ENCODE results near the gene SNTA1. TPM values are rescaled to one million over a fixed set of nuclear protein-coding genes. Genes with fewer than 3 reads are reported as not detected.
A peak's percentile ranks its signal among the peaks of the same experiment; 100 is the strongest.

SNTA1 gene
- polyA plus RNA-seq, 1 of the 3 experiments (the other 2 are of a cell fraction) = 11.2 TPM

DNA sequence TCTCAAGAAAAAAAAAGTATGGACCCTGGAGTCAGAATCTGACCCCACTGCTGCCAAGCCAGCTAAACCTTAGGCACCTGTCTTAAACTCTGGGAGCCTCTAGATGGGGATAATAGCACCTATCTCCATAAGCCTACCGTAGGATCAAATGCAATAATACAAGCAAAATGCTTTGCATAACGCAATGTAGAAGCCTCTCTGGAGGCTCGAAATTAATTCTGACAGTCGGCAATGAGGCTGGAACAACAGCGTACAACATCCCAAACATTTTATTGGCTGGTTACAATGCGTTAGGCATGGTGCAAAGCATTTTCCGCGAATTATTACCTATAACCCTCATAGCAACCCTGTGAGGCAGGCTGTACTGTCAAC is 42.8 kb downstream of the SNTA1 start:
- POLR2A ChIA-PET = interaction anchor here (0.7 to 1.3 kb wide), 5 partner anchors 43 to 263 kb away, joined by 3 to 8 read pairs (median 3); partner anchors contain the start of gene SNTA1
- peaks cover 49% of the 10 kb centered on the region for H3K79me2 ChIP-seq (ENCODE audit: insufficient read depth)

DNA sequence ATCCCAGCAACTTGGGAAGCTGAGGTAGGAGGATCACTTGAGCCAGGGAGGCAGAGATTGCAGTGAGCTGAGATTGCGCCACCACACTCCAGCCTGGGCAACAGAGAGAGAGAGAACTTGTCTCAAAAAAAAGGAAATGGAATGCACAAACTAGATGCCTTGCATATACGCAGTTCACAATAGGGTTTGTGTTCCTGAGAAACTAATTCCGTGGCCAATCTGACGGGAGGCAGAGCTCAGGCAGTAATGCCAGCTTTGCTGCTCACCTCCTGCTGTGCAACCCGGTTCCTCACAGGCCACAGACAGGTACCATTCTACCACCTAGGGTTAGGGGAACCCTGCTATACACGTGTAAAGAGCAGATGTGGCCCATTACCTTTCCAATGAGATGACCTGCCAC is 43.6 kb downstream of the SNTA1 start:
- no peak for TF ChIP-seq RXRA (IDR thresholded peaks at IDR 0.05; ENCODE audit: borderline replicate concordance, low read depth)
- no peak for TF ChIP-seq POLR2AphosphoS5 (IDR thresholded peaks at IDR 0.05; ENCODE audit: low read depth, low read length)
- TF ChIP-seq, protein P1, sequence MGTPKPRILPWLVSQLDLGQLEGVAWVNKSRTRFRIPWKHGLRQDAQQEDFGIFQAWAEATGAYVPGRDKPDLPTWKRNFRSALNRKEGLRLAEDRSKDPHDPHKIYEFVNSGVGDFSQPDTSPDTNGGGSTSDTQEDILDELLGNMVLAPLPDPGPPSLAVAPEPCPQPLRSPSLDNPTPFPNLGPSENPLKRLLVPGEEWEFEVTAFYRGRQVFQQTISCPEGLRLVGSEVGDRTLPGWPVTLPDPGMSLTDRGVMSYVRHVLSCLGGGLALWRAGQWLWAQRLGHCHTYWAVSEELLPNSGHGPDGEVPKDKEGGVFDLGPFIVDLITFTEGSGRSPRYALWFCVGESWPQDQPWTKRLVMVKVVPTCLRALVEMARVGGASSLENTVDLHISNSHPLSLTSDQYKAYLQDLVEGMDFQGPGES (IDR thresholded peaks at IDR 0.05; ENCODE audit: low read depth, low read length) = no peak
- TF ChIP-seq, protein P2, sequence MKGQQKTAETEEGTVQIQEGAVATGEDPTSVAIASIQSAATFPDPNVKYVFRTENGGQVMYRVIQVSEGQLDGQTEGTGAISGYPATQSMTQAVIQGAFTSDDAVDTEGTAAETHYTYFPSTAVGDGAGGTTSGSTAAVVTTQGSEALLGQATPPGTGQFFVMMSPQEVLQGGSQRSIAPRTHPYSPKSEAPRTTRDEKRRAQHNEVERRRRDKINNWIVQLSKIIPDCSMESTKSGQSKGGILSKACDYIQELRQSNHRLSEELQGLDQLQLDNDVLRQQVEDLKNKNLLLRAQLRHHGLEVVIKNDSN (IDR thresholded peaks at IDR 0.05; ENCODE audit: borderline replicate concordance, low read depth) = no peak
- no peak for TF ChIP-seq CHD2 (IDR thresholded peaks at IDR 0.05; ENCODE audit: low read length, partially characterized antibody)
- TF ChIP-seq, protein P3, sequence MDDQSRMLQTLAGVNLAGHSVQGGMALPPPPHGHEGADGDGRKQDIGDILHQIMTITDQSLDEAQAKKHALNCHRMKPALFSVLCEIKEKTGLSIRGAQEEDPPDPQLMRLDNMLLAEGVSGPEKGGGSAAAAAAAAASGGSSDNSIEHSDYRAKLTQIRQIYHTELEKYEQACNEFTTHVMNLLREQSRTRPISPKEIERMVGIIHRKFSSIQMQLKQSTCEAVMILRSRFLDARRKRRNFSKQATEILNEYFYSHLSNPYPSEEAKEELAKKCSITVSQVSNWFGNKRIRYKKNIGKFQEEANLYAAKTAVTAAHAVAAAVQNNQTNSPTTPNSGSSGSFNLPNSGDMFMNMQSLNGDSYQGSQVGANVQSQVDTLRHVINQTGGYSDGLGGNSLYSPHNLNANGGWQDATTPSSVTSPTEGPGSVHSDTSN (IDR thresholded peaks at IDR 0.05) = no peak
- no peak for TF ChIP-seq FOXJ3 (CRISPR knock-in tag; IDR thresholded peaks at IDR 0.05)
- no peak for TF ChIP-seq RAD21 (IDR thresholded peaks at IDR 0.05; ENCODE audit: low read length)
- no peak for TF ChIP-seq FOXM1 (IDR thresholded peaks at IDR 0.05; ENCODE audit: low read depth)
- no peak for TF ChIP-seq RCOR1 (IDR thresholded peaks at IDR 0.05; ENCODE audit: low read length)
- no peak for TF ChIP-seq RFX5 (IDR thresholded peaks at IDR 0.05; ENCODE audit: low read length)
- TF ChIP-seq, protein P4, sequence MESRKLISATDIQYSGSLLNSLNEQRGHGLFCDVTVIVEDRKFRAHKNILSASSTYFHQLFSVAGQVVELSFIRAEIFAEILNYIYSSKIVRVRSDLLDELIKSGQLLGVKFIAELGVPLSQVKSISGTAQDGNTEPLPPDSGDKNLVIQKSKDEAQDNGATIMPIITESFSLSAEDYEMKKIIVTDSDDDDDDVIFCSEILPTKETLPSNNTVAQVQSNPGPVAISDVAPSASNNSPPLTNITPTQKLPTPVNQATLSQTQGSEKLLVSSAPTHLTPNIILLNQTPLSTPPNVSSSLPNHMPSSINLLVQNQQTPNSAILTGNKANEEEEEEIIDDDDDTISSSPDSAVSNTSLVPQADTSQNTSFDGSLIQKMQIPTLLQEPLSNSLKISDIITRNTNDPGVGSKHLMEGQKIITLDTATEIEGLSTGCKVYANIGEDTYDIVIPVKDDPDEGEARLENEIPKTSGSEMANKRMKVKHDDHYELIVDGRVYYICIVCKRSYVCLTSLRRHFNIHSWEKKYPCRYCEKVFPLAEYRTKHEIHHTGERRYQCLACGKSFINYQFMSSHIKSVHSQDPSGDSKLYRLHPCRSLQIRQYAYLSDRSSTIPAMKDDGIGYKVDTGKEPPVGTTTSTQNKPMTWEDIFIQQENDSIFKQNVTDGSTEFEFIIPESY (IDR thresholded peaks at IDR 0.05; ENCODE audit: borderline replicate concordance, low read depth) = no peak
- no peaks in the 10 kb centered on the region for H4K20me1 ChIP-seq (ENCODE audit: insufficient read depth)
- no peak for DNase-seq
- POLR2A ChIA-PET = interaction anchor here (0.6 to 1.2 kb wide), 2 partner anchors 44 to 632 kb away, joined by 3 to 4 read pairs; partner anchors contain the start of gene SNTA1
- H3K4me1 ChIP-seq (ENCODE audit: control insufficient read depth in 1 of 2, insufficient read depth in 2 of 2, low read depth in 1 of 2, low read length in 1 of 2) = peaks cover 7 to 15% of the 10 kb centered on the region in 2 experiments; a peak in 2 of 4 replicates
- peak overlapping the region; percentile 96 for H3K4me2 ChIP-seq
- H3K79me2 ChIP-seq (ENCODE audit: insufficient read depth) = peaks cover 51% of the 10 kb centered on the region
- no peaks in the 10 kb centered on the region for H3K9me3 ChIP-seq
- H2AFZ ChIP-seq (ENCODE audit: low read depth) = no peak overlapping the region
- WGBS (ENCODE audit: low lambda C conversion rate) = 68% methylated on average over 5 of the region's 6 CpGs
- CTCF ChIA-PET = interaction anchor here (0.8 to 1.3 kb wide), 4 partner anchors 12 to 43 kb away, joined by 3 read pairs; no protein-coding TSS in a partner anchor
- no peaks in the 10 kb centered on the region for H3K27me3 ChIP-seq (ENCODE audit: insufficient read depth)
- no peaks in the 10 kb centered on the region for H3F3A ChIP-seq (replicated peaks; ENCODE audit: insufficient read depth)
- no peaks in the 10 kb centered on the region for H3K9me2 ChIP-seq
- no peak overlapping the region for H3K27ac ChIP-seq (ENCODE audit: low read depth in 2 of 2, low read length in 1 of 2)
- H3K36me3 ChIP-seq (replicated peaks in 1 of 2; ENCODE audit: control insufficient read depth in 1 of 2, insufficient read depth in 2 of 2, low read length in 1 of 2) = peaks cover 0 to 8% of the 10 kb centered on the region in 2 experiments
- H3K9ac ChIP-seq = peak overlapping the region; percentile 82; the same call in 1 of the 2 replicates
- peak overlapping the region; percentile 79 to 92; a peak in 3 of 4 replicates for H3K4me3 ChIP-seq (ENCODE audit: low read depth in 2 of 2, low read length in 1 of 2)

More for the DNA sequence above, 42.8 kb downstream of the SNTA1 start:
- no peaks in the 10 kb centered on the region for H4K20me1 ChIP-seq (ENCODE audit: insufficient read depth)
- peaks cover 7 to 15% of the 10 kb centered on the region in 2 experiments; a peak in 2 of 4 replicates for H3K4me1 ChIP-seq (ENCODE audit: control insufficient read depth in 1 of 2, insufficient read depth in 2 of 2, low read depth in 1 of 2, low read length in 1 of 2)
- peak overlapping the region; percentile 96 for H3K4me2 ChIP-seq
- no peaks in the 10 kb centered on the region for H3K9me2 ChIP-seq
- H3K27me3 ChIP-seq (ENCODE audit: insufficient read depth) = no peaks in the 10 kb centered on the region
- peak overlapping the region; percentile 82 for H3K9ac ChIP-seq
- TF ChIP-seq, protein P1 (IDR thresholded peaks at IDR 0.05; ENCODE audit: low read depth, low read length) = no peak
- TF ChIP-seq POLR2AphosphoS5 (IDR thresholded peaks at IDR 0.05; ENCODE audit: low read depth, low read length) (no peak), RAD21 (IDR thresholded peaks at IDR 0.05; ENCODE audit: low read length) (peak; percentile 53), CHD2 (IDR thresholded peaks at IDR 0.05; ENCODE audit: low read length, partially characterized antibody) (no peak)
- CTCF ChIA-PET = interaction anchor here (0.7 to 2.3 kb wide), 9 partner anchors 9 to 267 kb away, joined by 3 to 11 read pairs (median 3); no protein-coding TSS in a partner anchor
- peak; percentile 53 for DNase-seq
- no peaks in the 10 kb centered on the region for H3K9me3 ChIP-seq
- H3K36me3 ChIP-seq (replicated peaks in 1 of 2; ENCODE audit: control insufficient read depth in 1 of 2, insufficient read depth in 2 of 2, low read length in 1 of 2) = peaks cover 0 to 7% of the 10 kb centered on the region in 2 experiments
- peak overlapping the region; percentile 90; the same call in 1 of the 2 replicates for H2AFZ ChIP-seq (ENCODE audit: low read depth)
- WGBS (ENCODE audit: low lambda C conversion rate) = 0% methylated on average over 8 of the region's 8 CpGs
- peak overlapping the region in 1 of 2 experiments; percentile 44; a peak in 2 of 4 replicates for H3K27ac ChIP-seq (ENCODE audit: low read depth in 2 of 2, low read length in 1 of 2)
- H3F3A ChIP-seq (replicated peaks; ENCODE audit: insufficient read depth) = no peaks in the 10 kb centered on the region
- peak overlapping the region; percentile 79 to 92 for H3K4me3 ChIP-seq (ENCODE audit: low read depth in 2 of 2, low read length in 1 of 2)

All from SK-N-SH (cell line).